Stimulated activated CD8-positive, alpha-beta memory T cell treated with anti-CD3 and anti-CD28 coated beads, Interleukin-4, amount 100 ng/mL, for 24 hours (primary cell): Measurements from ENCODE around the gene MTMR4.
"Not testable (repeated sequence)": the region's sequence is repeated elsewhere in the genome, so short reads cannot be mapped to it uniquely, and the experiment has no call there.

Experiments used
- DNase-seq: peaks from one replicate; pipeline ENCODE4 v3.0.0-alpha.2; 2020; ENCODE audit warnings: low read depth

The MTMR4 gene

DNA sequence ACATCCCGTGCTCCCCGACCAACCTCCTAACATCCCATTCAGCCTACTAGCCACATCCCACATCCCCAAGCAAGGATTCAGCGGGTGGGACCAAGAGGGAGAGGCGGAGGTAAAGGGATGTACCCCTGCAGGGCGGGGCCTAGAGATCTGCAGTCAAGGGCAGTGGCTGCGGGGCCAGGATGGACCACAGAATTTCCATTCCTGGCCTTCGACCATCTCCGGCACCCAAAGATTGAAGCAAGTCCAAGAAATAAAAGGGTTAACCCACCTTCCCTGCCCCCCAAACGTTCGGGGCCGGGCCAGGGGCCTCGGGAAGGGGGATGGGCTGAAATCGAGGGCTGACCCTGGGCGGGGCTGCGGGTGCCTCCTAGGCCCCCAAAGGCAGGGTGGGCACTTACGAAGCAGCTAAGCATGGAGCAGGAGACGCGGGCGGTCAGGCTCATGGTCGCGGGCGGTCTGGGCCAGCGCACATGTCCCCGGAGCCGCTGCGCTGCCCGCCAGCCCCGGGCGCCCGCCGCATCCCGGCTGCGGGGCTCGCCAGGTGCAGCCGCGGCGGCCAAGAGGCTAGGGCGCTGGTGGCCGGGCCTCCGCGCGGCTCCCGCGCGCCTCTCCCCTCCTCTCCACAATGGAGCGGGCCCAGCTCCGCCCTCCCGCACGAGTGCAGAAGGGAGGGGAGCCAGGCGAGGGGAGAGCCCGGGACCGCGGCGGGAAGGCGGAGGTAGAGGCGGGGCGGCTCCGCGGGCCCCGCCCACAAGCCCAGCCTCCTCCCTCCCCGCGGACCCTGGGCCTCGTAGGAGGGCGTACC lies at the start of gene MTMR4:
Gene MTMR4, minus strand, starts transcription at position 674 of the 805 bp plus-strand sequence. Its CDS starts 231 bp downstream, at position 443.
- DNase-seq, result peak; percentile 68

DNA sequence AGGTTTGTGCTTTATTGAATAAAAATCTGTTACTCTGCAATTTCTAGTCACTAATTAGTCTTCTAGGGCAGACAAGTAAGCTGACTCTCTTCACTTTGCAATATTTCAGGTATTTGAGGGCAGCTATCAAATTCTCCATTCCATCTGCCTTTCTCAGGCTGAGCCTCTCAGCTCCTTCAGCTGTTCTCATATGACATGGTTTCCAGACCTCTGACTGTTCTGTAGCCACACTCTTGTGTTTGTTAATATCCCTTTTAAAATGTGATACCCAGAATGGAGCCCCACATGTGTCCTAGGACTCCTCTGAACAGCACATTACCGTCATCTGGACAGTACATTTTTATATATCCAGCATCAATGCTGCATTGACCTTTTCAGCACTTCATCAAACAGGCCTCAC lies 46.1 kb upstream of the MTMR4 start:
- no peak for DNase-seq

DNA sequence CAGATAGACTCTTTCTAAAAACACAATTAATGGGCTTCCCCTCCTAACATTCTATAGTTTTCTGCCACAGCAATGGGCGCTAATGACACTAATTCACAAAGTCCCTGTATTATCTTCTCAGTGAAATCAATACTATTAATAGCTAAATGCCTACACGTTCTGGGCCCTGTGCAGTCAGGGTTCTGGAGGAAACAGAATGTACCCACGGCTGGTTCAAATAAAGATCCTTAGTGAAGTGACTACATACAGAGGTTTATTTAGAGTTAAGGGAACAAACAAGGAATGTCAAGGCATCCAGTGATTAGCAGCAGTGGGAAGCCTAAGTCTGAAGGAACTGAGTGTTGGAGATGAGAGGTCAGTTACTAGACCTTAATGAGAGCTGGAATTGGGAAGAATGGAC lies 43.5 kb upstream of the MTMR4 start:
- no peak for DNase-seq

DNA sequence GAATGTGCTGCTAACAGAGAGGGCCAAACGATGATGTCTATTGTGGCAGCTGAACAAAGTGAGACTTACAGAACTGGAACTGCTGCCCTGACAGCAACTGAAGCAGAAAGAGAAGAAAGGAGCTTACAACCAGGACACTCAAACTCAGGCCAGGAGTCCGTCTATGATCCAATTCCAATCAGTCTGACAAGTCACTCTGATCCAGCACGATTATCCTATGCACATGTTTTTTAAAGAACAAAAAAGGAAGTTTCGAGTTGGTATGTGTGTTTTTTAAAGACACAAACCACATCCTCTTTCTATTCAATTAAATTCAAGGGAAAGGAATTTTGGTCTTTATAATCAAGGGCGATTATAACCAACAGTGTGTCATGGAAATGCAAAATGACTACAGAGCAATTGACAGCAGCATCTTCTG lies 42.4 kb upstream of the MTMR4 start:
- DNase-seq, result no peak

DNA sequence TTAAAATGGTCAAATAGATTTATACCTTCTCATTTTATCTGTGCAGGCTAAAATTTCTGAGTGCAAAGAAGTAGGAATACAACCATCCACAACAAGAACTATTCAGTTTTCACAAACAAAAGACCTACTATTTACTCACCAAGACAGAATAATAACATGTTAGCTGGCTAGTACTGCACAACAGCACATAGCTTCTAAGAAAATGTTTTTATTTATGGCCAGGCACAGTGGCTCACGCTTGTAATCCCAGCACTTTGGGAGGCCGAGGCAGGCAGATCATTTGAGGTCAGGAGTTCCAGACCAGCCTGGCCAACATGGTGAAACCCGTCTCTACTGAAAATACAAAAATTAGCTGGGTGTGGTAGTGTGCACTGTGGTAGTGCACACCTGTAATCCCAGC lies 40.7 kb upstream of the MTMR4 start:
- not testable (repeated sequence) for DNase-seq

DNA sequence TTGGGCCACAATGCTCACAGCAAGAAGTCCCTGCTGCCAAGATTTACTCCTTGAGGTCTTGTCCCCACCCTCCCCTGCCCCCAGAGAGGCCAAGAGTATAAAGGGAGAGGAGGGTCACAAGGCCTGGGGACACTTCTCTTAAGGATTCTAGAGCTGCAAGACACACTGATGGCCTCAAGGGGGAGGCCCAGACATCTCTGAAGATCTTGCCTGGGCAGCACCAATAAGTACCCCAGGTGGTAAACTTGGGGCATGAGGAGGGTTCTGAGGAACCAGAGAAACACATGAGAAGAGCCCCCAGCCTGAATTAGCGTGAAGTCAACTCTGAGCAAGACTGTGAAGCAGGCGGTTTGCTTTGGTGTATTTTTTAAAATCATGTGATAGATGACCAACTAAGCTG lies 26.8 kb upstream of the MTMR4 start:
- DNase-seq, result no peak

DNA sequence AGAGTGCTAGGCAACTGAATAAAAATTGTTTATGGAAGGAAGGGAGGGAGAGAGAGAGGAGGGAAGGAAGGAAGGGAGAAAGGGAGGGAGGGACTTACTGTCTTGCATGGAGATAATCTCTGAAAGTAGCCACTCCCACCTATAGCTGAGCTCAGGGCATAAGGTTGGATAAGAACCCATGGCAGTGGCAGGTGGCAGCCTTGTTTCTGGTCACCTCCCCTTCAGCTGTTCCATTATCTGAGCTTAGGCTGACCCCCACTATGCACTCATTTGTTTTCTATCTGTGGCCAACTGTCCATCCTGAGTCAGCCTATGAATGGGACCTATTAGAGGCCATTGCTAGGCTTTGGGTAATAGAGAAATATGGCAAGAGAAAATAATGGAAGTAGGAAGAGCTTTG lies 25.3 kb upstream of the MTMR4 start:
- no peak for DNase-seq

DNA sequence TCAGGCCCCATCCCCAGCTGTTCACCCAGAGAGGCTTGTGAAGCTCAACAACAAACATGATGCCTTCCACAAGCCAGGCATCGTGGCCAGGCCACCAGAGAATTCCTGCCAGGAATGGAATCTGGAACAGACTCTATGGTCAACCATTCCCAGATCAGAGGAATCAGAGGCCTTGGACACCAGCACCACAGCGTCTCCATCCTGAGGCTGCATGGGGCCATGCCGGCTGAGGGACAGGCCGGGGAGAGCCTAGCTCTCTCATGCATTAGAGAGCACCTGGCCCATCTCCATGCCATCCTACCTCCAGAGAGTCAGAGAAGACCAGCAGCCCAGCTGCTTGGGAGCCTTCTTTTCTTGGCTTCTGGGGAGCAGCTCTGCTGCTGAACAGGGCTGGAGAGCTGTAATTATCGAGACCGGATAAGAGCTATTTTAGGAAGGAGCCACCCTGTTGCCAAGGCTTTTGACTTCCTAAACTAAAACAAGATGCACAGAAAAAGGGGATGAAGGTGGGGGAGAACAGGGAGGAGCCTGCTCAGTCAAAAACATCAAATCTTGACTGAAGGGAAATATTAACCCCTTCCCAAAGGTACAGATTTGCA lies 24.5 kb upstream of the MTMR4 start:
- no peak for DNase-seq

DNA sequence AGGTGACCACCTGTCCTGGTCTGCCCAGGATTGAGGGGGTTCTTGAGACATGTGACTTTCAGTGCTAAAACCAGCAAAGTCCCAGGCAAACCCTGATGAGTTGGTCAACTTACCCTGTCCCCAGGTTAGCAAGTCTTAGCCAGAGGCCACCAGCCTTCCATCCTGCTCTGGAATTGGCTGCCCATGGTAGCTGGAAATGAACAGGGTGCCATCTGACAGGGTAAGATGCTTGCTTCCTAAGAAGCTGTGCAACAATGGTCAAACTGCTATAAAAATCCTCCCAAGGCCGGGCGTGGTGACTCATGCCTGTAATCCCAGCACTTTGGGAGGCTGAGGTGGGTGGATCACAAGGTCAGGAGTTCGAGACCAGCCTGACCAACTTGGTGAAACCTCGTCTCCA lies 22.8 kb upstream of the MTMR4 start:
- DNase-seq, result no peak

DNA sequence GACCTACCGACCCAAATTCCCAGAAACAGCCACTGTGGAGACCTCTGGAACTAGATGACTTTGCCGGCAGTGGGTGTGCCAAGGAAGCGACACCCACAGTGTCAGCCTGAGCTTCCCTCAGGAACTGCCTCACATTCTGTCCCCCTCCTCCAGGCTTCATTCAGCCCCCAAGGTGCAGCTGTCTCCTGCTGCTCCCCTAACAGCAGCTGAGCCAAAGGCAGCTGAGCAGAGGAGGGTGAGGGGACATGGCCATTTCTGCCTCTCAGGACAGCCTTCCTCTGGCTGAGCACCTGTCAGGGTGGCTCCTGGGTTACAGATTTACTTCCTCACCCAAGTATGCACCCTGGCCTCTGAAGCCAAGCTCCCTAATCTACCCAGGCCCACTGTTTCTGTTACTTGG lies 22.1 kb upstream of the MTMR4 start:
- no peak for DNase-seq

DNA sequence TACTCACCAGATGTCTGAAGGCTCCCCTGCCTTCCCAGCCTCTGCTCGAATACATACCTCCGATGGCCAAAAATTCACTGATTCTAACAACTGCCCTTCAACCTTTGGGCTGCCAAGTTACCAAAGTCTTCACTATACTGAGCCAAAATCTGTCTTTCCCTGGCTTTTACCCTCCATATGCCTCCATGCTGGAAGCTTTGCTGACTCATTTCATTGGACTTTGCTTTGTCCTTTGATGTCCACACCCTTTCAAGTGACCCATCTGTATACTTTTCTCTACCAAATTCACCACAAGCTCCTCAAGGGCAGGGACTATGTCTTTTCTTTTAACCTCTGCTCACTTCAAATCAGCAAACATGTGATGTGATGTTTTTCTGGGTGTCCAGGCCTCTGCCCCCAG lies 21.0 kb upstream of the MTMR4 start:
- DNase-seq, result no peak

DNA sequence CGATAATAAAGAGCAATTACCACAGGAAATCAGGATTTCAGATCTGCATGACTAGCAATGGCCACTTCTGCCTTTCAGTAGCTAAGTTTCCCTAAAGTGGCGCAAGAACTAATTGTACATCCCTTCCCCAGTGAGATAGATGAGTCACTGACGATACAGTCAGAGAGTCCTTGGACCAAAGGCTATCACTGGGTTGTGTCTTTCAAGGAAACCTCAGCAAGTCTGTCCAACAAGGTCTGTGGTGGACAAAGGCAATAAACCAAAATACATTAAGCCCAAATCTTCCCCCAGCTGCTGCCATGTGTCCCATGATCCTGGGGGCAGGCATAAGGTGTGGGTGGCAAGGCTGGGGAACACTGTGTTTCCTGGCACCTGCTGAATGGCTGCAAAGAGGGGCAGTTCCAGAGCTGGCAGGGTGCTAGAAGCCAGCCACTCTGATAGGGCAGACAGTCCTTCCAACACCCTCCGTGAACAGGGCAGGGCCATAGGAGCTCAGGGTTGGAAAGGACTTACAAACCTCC lies 20.5 kb upstream of the MTMR4 start:
- DNase-seq, result no peak

DNA sequence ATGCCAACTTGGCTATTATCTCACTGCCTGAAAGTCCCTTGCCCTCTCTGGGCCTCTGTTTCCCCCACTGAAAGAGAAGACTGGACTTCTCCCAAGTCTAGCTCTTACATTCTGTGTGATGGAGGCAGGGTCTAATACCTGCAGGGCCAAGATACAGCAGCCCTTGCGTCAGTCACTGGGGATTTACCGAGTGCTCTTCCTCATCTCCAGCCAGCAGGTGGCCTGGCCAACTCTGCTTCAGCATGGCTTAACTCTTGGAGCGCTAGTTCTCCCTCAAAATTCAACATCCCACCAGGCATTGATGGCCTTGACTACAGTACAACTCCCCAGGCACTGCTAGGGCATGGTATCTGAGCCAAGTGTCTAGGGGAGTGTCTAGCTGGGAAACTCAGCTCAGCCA lies 19.9 kb upstream of the MTMR4 start:
- no peak for DNase-seq

DNA sequence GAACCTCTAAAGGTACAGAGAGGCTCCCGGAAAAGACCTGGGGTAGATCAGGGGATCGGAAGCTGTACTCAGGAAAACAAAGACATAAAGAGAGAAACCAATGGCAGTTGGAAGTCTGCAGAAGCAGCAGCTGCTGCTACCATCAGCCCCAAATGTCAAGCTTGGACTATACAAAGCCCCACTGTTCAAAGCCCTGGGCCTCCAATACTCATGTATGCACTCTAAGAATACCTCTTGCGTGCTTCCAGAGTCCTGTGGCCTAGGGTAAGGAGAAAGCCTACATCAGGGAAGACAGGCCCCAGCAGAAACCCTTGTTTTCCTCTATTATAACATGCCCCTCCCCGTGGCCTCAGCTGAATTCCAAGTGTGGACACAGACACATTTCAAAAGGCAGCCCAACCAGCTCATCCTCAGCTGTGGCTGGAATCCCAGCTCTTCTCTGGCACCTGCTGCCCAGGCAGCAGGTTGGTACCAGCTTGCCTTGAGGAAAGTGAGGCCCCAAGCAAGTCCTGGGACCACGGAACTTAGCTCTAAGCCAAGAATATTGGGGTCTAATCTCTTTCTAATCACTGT lies 19.3 kb upstream of the MTMR4 start:
- no peak for DNase-seq

DNA sequence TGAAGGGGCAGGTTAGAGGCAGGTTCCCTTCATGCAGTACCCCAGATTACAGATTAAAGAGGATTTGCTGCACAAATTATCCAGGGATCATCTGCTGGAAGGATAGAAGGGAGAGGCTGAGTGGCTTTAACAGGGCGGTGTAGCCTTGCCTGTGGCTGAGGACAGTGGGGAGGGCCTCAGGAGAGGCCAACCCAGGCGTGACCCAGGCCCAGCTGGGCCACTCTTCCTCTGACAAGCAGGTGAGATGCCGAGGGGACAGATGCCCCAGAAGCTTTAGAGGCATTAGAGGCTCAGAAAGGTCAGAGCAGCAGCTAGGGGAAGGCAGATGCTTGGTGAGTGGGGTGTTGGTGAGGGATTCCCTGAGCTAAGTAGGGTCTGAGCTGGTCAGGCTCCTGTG lies 18.1 kb upstream of the MTMR4 start:
- no peak for DNase-seq

DNA sequence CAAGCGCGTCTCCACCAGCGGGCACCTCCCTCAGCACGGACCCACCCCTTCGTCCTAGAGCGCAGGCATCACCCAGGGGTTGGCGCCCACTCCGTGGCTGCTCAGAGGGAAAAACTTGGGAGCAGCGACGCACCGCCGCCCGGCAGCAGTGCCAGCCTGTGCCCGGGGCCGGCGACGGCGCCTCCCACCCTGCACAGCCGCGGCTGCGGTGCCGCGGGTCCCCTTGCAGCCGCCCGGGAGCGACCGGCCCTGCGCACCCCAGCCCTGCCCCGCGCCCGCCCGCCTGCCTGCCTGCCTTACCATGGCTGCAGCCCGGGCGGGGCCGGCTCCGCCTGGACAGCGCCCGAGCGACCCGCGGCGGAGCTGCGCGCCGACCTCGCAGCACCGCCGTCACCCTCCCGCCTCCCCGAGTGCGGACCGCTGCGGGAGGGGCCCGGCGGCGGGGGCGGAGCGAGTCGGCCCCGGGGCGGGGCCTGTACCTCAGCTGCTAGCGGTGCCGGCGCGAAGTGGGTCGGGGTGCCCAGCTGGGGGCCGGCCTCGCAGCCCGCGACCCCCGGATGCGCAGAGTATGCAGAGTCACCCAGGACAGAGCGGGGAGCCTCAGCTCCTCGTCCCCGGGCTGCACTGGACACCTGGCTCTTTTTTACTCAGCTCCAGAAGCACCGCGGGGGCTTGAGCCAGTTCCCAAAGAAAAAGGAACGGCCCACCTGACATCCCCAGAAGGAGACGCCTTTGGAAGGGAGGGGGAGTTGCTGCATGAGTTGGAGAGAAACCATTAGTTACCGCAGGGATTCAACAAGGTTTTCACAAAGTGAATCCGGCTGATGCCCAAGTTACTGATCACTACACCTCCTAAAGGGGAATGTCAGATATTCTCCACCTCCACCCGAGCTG lies 17.5 kb upstream of the MTMR4 start:
- DNase-seq, result peak; percentile 52

DNA sequence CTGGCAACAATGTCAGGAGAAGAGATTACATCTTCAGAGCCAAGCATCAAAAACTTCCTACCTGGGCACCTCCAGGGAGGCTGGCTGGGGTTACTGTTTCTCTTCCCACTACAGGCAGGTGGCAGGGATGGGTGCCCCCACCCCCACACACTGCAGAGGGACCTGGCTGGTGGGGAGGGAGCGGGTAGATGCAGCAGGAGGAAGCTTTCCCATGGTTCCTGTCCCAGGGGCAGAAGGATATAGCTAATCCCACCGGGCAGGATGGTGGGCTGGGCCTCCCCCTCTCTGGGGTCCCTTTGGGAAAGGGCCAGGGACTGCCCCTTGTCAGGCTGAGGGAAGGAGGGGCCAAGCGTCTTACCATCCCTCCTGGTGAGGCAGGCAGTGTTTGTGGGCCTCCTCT lies 16.7 kb upstream of the MTMR4 start:
- DNase-seq, result no peak

DNA sequence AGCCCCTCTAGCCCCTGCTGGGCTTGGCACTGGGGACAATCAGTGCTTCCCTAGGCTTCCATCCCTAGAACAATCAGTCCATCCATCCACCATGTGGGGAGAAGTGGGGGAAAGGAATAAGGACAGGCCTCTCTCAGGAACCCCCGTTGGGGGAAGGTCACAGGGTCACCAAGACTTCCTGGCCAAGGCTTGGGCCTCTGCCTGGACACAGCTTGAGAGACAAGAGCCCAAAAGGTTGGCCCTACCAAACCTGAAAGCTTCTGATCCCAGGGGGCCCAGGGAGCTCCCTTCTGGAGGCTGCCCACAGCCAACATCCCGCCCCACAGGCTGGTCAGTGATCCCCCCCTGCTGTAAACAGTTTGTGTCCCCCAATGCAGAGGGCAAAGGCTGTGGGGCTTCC lies 16.2 kb upstream of the MTMR4 start:
- DNase-seq, result no peak

DNA sequence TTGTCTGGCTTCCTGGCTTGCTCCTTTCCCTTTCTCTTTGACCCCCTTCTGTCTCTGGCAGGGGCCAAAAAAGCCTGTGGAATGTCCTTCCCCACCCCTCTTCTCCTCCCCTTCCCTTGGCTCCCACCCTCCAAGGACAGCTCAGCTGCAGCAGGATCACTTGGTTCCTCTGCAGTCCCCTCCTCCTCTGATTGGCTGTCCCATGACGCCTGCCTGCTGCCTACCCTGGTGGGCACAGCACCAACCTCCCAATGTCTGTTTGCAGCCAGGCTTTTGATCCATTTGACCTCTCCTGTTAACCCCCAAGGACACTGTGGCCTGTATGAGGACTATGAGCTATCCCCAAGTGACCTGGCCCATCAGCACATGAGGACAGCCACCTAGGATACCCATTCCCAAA lies 14.8 kb upstream of the MTMR4 start:
- DNase-seq, result no peak

DNA sequence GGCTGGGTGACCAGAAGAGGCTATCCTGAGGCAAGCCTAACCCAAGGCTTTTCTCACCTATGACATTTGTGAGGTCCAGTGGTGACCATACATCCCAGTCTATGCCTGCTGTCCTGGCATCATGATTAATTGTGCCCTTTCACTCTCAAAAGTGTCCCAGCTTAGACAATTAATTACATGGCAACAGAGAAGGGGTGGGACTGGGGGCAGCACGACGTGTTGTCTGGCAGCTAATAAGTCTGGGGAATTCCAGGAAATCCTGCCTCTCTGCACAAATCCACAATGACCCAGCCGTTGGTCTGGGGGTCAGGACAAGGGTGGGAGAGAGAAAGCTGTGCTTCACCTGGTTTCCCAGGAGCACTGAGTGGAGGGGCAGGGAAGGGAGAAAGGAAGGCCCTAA lies 14.0 kb upstream of the MTMR4 start:
- no peak for DNase-seq

DNA sequence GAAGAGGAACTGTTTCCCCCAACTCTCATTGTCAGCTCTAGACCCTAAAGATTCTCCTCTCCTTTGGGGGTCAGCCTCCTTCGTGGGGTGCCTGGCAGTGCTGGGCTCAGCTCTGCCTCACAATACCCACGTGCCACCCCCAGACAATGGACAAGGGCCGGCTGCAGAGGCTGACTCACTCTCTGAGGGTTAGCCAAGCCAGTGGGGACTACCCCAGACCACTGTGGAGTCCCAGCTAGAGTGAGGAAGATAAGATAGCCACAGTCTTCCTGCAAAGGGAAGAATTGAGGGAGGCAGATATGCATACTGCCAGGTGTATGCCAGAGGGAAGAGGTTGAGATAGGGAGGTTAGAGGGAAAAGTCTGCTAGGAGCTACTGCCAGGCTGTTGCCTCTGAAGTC lies 13.5 kb upstream of the MTMR4 start:
- DNase-seq, result no peak

DNA sequence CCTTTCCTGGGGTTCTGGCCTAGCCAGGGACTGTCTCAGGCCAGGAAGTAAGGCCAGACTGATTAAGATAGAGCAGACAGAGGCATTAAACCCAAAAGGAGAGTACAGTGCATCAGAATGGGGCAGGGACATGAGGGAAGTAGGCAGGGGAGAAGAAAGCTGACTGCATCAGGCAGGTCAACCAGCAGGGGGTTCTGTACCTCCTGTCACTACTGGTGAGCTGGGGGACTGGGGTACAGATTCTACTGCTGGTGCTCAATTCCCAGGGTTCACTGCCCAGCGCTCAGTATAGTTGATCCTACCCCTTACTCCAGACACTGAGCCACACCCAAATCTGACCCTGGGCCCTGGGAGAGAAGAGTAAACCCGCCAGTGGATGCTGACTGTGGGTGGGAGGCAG lies 12.9 kb upstream of the MTMR4 start:
- no peak for DNase-seq
